ENCODE data around the gene MMS19.

DNA sequence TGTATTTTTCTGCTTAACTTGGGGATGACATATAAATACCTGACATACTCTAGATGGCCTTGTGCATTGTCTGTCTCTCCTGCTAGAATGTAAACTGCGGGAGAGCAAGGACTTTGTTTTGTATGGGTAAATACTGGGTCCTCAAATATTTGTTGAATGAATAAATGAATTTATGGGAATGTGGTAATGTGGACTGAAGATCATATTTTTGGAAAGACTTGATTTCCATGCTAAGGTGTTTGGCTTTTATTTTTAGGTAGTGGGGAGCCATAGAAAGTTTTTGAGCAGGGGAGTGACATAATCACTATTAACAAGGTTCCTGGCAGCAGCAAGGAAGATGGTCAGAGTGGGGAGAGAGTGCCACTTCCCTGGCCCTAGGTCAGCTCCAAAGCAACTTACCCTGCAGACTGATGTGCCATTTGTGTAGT is 27.5 kb upstream of the MMS19 start:
- TF ChIP-seq, protein P1, sequence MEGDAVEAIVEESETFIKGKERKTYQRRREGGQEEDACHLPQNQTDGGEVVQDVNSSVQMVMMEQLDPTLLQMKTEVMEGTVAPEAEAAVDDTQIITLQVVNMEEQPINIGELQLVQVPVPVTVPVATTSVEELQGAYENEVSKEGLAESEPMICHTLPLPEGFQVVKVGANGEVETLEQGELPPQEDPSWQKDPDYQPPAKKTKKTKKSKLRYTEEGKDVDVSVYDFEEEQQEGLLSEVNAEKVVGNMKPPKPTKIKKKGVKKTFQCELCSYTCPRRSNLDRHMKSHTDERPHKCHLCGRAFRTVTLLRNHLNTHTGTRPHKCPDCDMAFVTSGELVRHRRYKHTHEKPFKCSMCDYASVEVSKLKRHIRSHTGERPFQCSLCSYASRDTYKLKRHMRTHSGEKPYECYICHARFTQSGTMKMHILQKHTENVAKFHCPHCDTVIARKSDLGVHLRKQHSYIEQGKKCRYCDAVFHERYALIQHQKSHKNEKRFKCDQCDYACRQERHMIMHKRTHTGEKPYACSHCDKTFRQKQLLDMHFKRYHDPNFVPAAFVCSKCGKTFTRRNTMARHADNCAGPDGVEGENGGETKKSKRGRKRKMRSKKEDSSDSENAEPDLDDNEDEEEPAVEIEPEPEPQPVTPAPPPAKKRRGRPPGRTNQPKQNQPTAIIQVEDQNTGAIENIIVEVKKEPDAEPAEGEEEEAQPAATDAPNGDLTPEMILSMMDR (conservative IDR thresholded peaks at IDR 0.05; ENCODE audit: low read length) = no peak
- TF ChIP-seq EZH2phosphoT487 (IDR thresholded peaks at IDR 0.05; ENCODE audit: borderline replicate concordance, low read depth, low read length) = no peak
